H1 (cell line): ENCODE results near the gene DTX3. TPM values are rescaled to one million over a fixed set of nuclear protein-coding genes. Genes with fewer than 3 reads are reported as not detected.

Experiments used
- CTCF ChIA-PET: fragments of 300-600 bp; sonication (Branson Sonifier 250); formaldehyde crosslinking; loops from one replicate; lab custom pipeline; 2021; ENCODE audit not compliant: partially characterized antibody; lab: Charles Lee
- POLR2A ChIA-PET: fragments of 300-600 bp; sonication (Branson Sonifier 250); formaldehyde crosslinking; loops from one replicate; lab custom pipeline; 2021; ENCODE audit warnings: inconsistent platforms; ENCODE audit not compliant: partially characterized antibody; lab: Charles Lee
- DNase-seq, 2 experiments: peaks; one replicate each; pipeline versions ENCODE4 v3.0.0 to v3.0.0-alpha.2; 2010 to 2022; ENCODE audit warnings: low spot score in 2 of 2, low read depth in 1 of 2, mixed read lengths in 1 of 2
- FAIRE-seq: peaks from 2 replicates; lab custom pipeline; 2011; peaks lifted over from hg19 to GRCh38; lab: Jason Lieb, UNC
- H2AFZ ChIP-seq: 2 replicates; pipeline ENCODE4 v1.8.1; 2012; ENCODE audit warnings: low read length, inconsistent platforms
- H2AK5ac ChIP-seq: 2 replicates; pipeline ENCODE4 v1.6.1; 2013; ENCODE audit warnings: low read depth, low read length
- H2BK120ac ChIP-seq: replicated peaks from 2 replicates; pipeline ENCODE3; 2013; ENCODE audit warnings: low read depth, low read length, inconsistent platforms
- H2BK12ac ChIP-seq: 2 replicates; pipeline ENCODE4 v1.6.1; 2013; ENCODE audit warnings: low read depth, low read length
- H2BK15ac ChIP-seq: 2 replicates; pipeline ENCODE4 v1.6.1; 2013; ENCODE audit warnings: low read length
- H2BK20ac ChIP-seq: 2 replicates; pipeline ENCODE4 v1.6.1; 2013; ENCODE audit warnings: low read length
- H2BK5ac ChIP-seq: 2 replicates; pipeline ENCODE4 v1.6.1; 2013; ENCODE audit warnings: low read depth, low read length
- H3K14ac ChIP-seq: 2 replicates; pipeline ENCODE4 v1.6.1; 2013; ENCODE audit warnings: inconsistent platforms; ENCODE audit not compliant: insufficient read length
- H3K18ac ChIP-seq: 2 replicates; pipeline ENCODE4 v1.6.1; 2013; ENCODE audit warnings: low read length; ENCODE audit errors: extremely low read depth
- H3K23ac ChIP-seq: 2 replicates; pipeline ENCODE4 v1.6.1; 2013; ENCODE audit warnings: inconsistent platforms; ENCODE audit not compliant: insufficient read length
- H3K23me2 ChIP-seq: 2 replicates; pipeline ENCODE4 v1.6.1; 2013; ENCODE audit warnings: low read depth, low read length
- H3K27ac ChIP-seq: 2 replicates; pipeline ENCODE4 v1.6.1; 2011; ENCODE audit warnings: low read depth, low read length, inconsistent platforms
- H3K27me3 ChIP-seq, 4 experiments: replicated peaks in 1 of 4; 1 replicate in 1 of 4; 2 replicates in 3 of 4; pipeline versions ENCODE4 v1.6.1 to v1.8.1; 2011 to 2013; ENCODE audit warnings: low read length in 3 of 4, mild to moderate bottlenecking in 3 of 4, inconsistent platforms in 2 of 4, mixed read lengths in 2 of 4, moderate library complexity in 1 of 4; ENCODE audit not compliant: control insufficient read depth in 3 of 4, insufficient read depth in 3 of 4; ENCODE audit errors: extremely low read depth in 1 of 4
- H3K36me3 ChIP-seq, 4 experiments: 2 replicates each; pipeline versions ENCODE4 v1.6.1 to v1.8.1; 2011 to 2013; ENCODE audit warnings: mild to moderate bottlenecking in 4 of 4, low read length in 3 of 4, moderate library complexity in 2 of 4, control low read depth in 1 of 4, inconsistent platforms in 1 of 4; ENCODE audit not compliant: insufficient read depth in 4 of 4, control insufficient read depth in 2 of 4
- H3K4ac ChIP-seq: replicated peaks from 2 replicates; pipeline ENCODE3; 2013; ENCODE audit warnings: low read length, low read depth, mixed read lengths, inconsistent platforms; ENCODE audit not compliant: insufficient read length
- H3K4me1 ChIP-seq, 4 experiments: replicated peaks in 1 of 4; 1 replicate in 1 of 4; 2 replicates in 3 of 4; pipeline versions ENCODE4 v1.6.1 to v1.8.1; 2011 to 2013; ENCODE audit warnings: low read length in 3 of 4, inconsistent platforms in 2 of 4, mixed read lengths in 1 of 4; ENCODE audit not compliant: insufficient read depth in 4 of 4, control insufficient read depth in 3 of 4
- H3K4me2 ChIP-seq, 2 experiments: 2 replicates each; pipeline versions ENCODE4 v1.6.1 to v1.8.1; 2011 to 2013; ENCODE audit warnings: low read depth in 2 of 2, low read length in 2 of 2, control low read depth in 1 of 2, inconsistent platforms in 1 of 2, mild to moderate bottlenecking in 1 of 2; ENCODE audit not compliant: insufficient read depth in 1 of 2
- H3K4me3 ChIP-seq, 4 experiments: fragments of 200-600, 300-600 bp in 1 of 4; sonication (generic), shearing (Covaris generic), sonication (Bioruptor Twin) in 1 of 4; 2 replicates each; pipeline versions ENCODE4 v1.5.1 to v1.8.1; 2011 to 2016; ENCODE audit warnings: low read length in 4 of 4, low read depth in 3 of 4, control low read depth in 2 of 4, inconsistent platforms in 2 of 4, mild to moderate bottlenecking in 2 of 4, mixed read lengths in 1 of 4, moderate library complexity in 1 of 4; ENCODE audit not compliant: insufficient read depth in 2 of 4; ENCODE audit errors: extremely low read depth in 1 of 4
- H3K56ac ChIP-seq: replicated peaks from 2 replicates; pipeline ENCODE3; 2013; ENCODE audit warnings: low read depth, mild to moderate bottlenecking, mixed read lengths, low read length, inconsistent platforms; ENCODE audit not compliant: insufficient read length
- H3K79me1 ChIP-seq: 2 replicates; pipeline ENCODE4 v1.6.1; 2013; ENCODE audit warnings: low read depth, low read length, control low read depth
- H3K79me2 ChIP-seq, 2 experiments: 2 replicates each; pipeline versions ENCODE4 v1.6.1 to v1.8.1; 2012 to 2013; ENCODE audit warnings: low read length in 2 of 2, mild to moderate bottlenecking in 2 of 2, inconsistent platforms in 1 of 2; ENCODE audit not compliant: insufficient read depth in 2 of 2, control insufficient read depth in 1 of 2
- H3K9ac ChIP-seq, 4 experiments: replicated peaks in 1 of 4; 1 replicate in 1 of 4; 2 replicates in 3 of 4; pipeline versions ENCODE4 v1.6.1 to v1.8.1; 2011 to 2013; ENCODE audit warnings: low read depth in 3 of 4, low read length in 3 of 4, control low read depth in 2 of 4, mild to moderate bottlenecking in 2 of 4, moderate library complexity in 2 of 4, inconsistent platforms in 1 of 4; ENCODE audit errors: extremely low read depth in 1 of 4
- H3K9me3 ChIP-seq, 2 experiments: 2 replicates each; pipeline versions ENCODE4 v1.6.1 to v1.8.1; 2012 to 2013; ENCODE audit warnings: mild to moderate bottlenecking in 2 of 2, moderate library complexity in 2 of 2, control low read depth in 1 of 2, inconsistent platforms in 1 of 2, low read depth in 1 of 2, low read length in 1 of 2, mixed read lengths in 1 of 2; ENCODE audit not compliant: insufficient read depth in 2 of 2
- H4K20me1 ChIP-seq, 2 experiments: replicated peaks in 1 of 2; 2 replicates each; pipeline versions ENCODE3 to v1.8.1; 2011 to 2013; ENCODE audit warnings: inconsistent platforms in 2 of 2, low read length in 2 of 2, mild to moderate bottlenecking in 1 of 2; ENCODE audit not compliant: insufficient read depth in 2 of 2, control insufficient read depth in 1 of 2
- H4K5ac ChIP-seq: 2 replicates; pipeline ENCODE4 v1.6.1; 2013; ENCODE audit warnings: low read length, low read depth, mixed read lengths, inconsistent platforms; ENCODE audit not compliant: insufficient read length
- H4K8ac ChIP-seq: 2 replicates; pipeline ENCODE4 v1.8.0; 2013; ENCODE audit warnings: mild to moderate bottlenecking, moderate library complexity, low read length, inconsistent platforms; ENCODE audit not compliant: insufficient read depth; ENCODE audit errors: extremely low read depth
- H4K91ac ChIP-seq: replicated peaks from 2 replicates; pipeline ENCODE3; 2013; ENCODE audit warnings: low read length, mixed read lengths, inconsistent platforms; ENCODE audit not compliant: insufficient read length
- POLR2AphosphoS5 ChIP-seq: IDR thresholded peaks from 2 replicates; pipeline ENCODE4 v1.6.1; 2011; ENCODE audit warnings: low read depth, low read length
- SIN3A ChIP-seq, 2 experiments: IDR thresholded peaks in 1 of 2; conservative IDR thresholded peaks in 1 of 2; 2 replicates each; pipeline ENCODE4 v1.6.1; 2011 to 2012; ENCODE audit warnings: low read length in 2 of 2, improper control_type of control experiment in 1 of 2, low read depth in 1 of 2, mild to moderate bottlenecking in 1 of 2
- WGBS, 2 experiments: shearing (Covaris generic) in 1 of 2; methylation state at CpG; one replicate each; pipeline versions ENCODE4 v1.1.6 to v1.1.7; 2013 to 2015; ENCODE audit warnings: low lambda C conversion rate in 2 of 2, mixed read lengths in 2 of 2, inconsistent platforms in 1 of 2, low coverage in 1 of 2, missing lambda C conversion rate in 1 of 2; ENCODE audit not compliant: insufficient replicate concordance in 2 of 2, insufficient coverage in 1 of 2, insufficient read length in 1 of 2; ENCODE audit errors: extremely low coverage in 1 of 2, missing lambda C conversion rate in 1 of 2; 5-methylcytosine and 5-hydroxymethylcytosine counted together
- polyA plus RNA-seq, 7 experiments: library from polyadenylated mRNA; depleted of rRNA in 3 of 7; stranded (reverse) in 5 of 7; unstranded in 2 of 7; fragments of >200 nt in 5 of 7; fragments of 200-250 nt in 2 of 7; gene quantifications; 1 replicate in 5 of 7; 2 replicates in 1 of 7; 4 replicates in 1 of 7; pipeline versions ENCODE4 v1.2.1 to v1.2.3, GENCODE V29; 2011 to 2013; ENCODE audit warnings: missing spikeins in 2 of 7, mixed read lengths in 2 of 7
- total RNA-seq: library from RNA; stranded (reverse); fragmentation: NEBNext Ultra II Directional; extraction: Animal tissue kit (Norgen Biotek cat#: 25700); gene quantifications from 2 replicates; pipeline ENCODE4 v1.2.1, GENCODE V29; 2021

DTX3 gene
- total and polyA plus RNA-seq, 2 of the 8 experiments (the other 6 are each of a cell fraction or from before 2014, with no cell fraction given) = 41.8 to 92.5 TPM

GRCh38 chr12:57623385-57623784 lies 18.8 kb downstream of the DTX3 start:
- Histone ChIP-seq H3K4me3 (no peak overlapping the region), H4K91ac (no peak overlapping the region), H4K20me1 (peaks cover 0 to 31% of the 10 kb centered on the region in 2 experiments), H4K8ac (no peak overlapping the region), H2AK5ac (no peak overlapping the region), H3K36me3 (no peaks in the 10 kb centered on the region; a peak in 1 of 8 replicates), H2BK20ac (no peak overlapping the region), H2BK15ac (no peak overlapping the region), H3K18ac (no peak overlapping the region), H3K23ac (no peak overlapping the region), H4K5ac (no peak overlapping the region), H3K56ac (no peak overlapping the region), H2BK12ac (no peak overlapping the region), H3K27ac (no peak overlapping the region), H3K14ac (no peak overlapping the region), H3K23me2 (peaks cover 9% of the 10 kb centered on the region; the same call in 1 of the 2 replicates), H3K4me1 (peaks cover 0 to 31% (median 22%) of the 10 kb centered on the region in 4 experiments; a peak in 6 of 7 replicates), H2BK120ac (no peak overlapping the region), H3K27me3 (peaks cover 93 to 100% (median 99%) of the 10 kb centered on the region in 4 experiments), H3K4me2 (no peak overlapping the region), H2BK5ac (no peak overlapping the region), H3K79me1 (0 out of 2 replicates have a peak, but pooled peaks cover 2% of the 10 kb centered on the region), H3K9ac (no peak overlapping the region), H2AFZ (no peak overlapping the region), H3K4ac (no peak overlapping the region), H3K79me2 (no peaks in the 10 kb centered on the region), H3K9me3 (no peaks in the 10 kb centered on the region; a peak in 1 of 4 replicates)
- no peak for TF ChIP-seq SIN3A (conservative IDR thresholded peaks at IDR 0.05 in 1 of 2, IDR thresholded peaks at IDR 0.05 in 1 of 2; ENCODE audit: low read depth in 1 of 2, low read length in 2 of 2)
- no peak for TF ChIP-seq POLR2AphosphoS5
- CTCF ChIA-PET = interaction anchor here (0.7 to 10.7 kb wide), 7 partner anchors 8 to 112 kb away, joined by 3 to 201 read pairs (median 6); partner anchors contain the start of genes ARHGEF25, B4GALNT1, DTX3 and OS9
- FAIRE-seq (no peak), DNase-seq (no peak)
- 76 to 100% methylated on average over 2 of the region's 2 CpGs for WGBS, 2 experiments
- POLR2A ChIA-PET = interaction anchor here (1.3 to 1.6 kb wide), 3 partner anchors 103 to 149 kb away, joined by 3 read pairs; partner anchors contain the start of genes DDIT3, EEF1AKMT3, METTL1 and TSPAN31
